Measurements from ENCODE around the gene TBC1D3K.
"Not testable (repeated sequence)": the region's sequence is repeated elsewhere in the genome, so short reads cannot be mapped to it uniquely, and the experiment has no call there.

Gene TBC1D3K

GRCh38 chr17:37924115-37924514 lies at the start of gene TBC1D3K:
Gene TBC1D3K, plus strand, starts transcription at chr17:37924415. Its CDS starts 1,585 bp downstream, at chr17:37926000.
- DNase-seq (ENCODE audit: low read depth in 2 of 2); H3K4me3 ChIP-seq (replicated peaks in 1 of 2; ENCODE audit: low read depth in 2 of 2, low read length in 2 of 2): not testable (repeated sequence)

GRCh38 chr17:37884516-37884915 lies 39.7 kb upstream of the TBC1D3K start:
- no peak overlapping the region for H3K4me3 ChIP-seq (replicated peaks in 1 of 2; ENCODE audit: low read depth in 2 of 2, low read length in 2 of 2)
- TF ChIP-seq, protein P1, sequence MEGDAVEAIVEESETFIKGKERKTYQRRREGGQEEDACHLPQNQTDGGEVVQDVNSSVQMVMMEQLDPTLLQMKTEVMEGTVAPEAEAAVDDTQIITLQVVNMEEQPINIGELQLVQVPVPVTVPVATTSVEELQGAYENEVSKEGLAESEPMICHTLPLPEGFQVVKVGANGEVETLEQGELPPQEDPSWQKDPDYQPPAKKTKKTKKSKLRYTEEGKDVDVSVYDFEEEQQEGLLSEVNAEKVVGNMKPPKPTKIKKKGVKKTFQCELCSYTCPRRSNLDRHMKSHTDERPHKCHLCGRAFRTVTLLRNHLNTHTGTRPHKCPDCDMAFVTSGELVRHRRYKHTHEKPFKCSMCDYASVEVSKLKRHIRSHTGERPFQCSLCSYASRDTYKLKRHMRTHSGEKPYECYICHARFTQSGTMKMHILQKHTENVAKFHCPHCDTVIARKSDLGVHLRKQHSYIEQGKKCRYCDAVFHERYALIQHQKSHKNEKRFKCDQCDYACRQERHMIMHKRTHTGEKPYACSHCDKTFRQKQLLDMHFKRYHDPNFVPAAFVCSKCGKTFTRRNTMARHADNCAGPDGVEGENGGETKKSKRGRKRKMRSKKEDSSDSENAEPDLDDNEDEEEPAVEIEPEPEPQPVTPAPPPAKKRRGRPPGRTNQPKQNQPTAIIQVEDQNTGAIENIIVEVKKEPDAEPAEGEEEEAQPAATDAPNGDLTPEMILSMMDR (IDR thresholded peaks at IDR 0.05; ENCODE audit: low read depth, low read length) = no peak
- no peak for DNase-seq (ENCODE audit: low read depth in 2 of 2)

DNA sequence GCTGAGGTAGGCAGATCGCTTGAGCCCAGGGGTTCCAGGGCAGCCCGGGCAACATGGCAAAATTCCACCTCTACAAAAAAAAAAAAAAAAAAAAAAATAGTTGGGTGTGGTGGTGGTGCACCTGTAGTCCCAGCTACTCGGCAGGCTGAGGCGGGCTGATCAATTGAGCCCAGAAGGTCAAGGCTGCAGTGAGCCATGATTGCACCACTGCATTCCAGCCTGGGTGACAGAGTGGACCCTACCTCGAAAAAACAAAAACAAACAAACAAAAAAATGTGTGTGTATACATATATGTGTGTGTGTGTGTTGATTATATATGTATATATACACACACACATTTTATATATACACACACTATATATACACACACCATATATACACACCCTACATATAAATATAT lies 39.1 kb upstream of the TBC1D3K start:
- H3K4me3 ChIP-seq (replicated peaks in 1 of 2; ENCODE audit: low read depth in 2 of 2, low read length in 2 of 2) = no peak overlapping the region
- TF ChIP-seq, protein P1 (IDR thresholded peaks at IDR 0.05; ENCODE audit: low read depth, low read length) = no peak
- DNase-seq (ENCODE audit: low read depth in 2 of 2) = no peak

GRCh38 chr17:37888881-37889280 lies 35.3 kb upstream of the TBC1D3K start:
- no peak for DNase-seq (ENCODE audit: low read depth in 2 of 2)
- TF ChIP-seq, protein P1 (IDR thresholded peaks at IDR 0.05; ENCODE audit: low read depth, low read length) = no peak
- no peak overlapping the region for H3K4me3 ChIP-seq (replicated peaks in 1 of 2; ENCODE audit: low read depth in 2 of 2, low read length in 2 of 2)

DNA sequence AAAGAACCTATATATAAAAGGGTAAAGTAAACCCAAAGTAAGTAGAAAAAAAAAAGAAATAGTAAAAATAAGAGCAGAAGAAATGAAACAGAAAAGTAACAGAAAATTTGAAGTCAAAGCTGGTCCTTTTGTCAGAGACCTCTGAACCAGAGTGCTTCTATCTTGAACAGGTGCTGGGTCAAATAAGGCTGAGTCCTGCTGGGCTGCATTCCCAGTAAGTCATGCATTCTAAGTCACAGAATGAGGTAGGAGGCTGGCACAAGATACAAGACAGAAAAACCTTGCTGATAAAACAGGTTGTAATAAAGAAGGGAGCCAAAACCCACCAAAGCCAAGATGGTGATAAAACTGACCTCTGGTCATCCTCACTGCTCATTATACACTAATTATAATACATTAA lies 27.3 kb upstream of the TBC1D3K start:
- not testable (repeated sequence) for H3K4me3 ChIP-seq (replicated peaks in 1 of 2; ENCODE audit: low read depth in 2 of 2, low read length in 2 of 2)

More for the DNA sequence above, 27.3 kb upstream of the TBC1D3K start:
- not testable (repeated sequence) for DNase-seq (ENCODE audit: low read depth in 2 of 2)

Data from cardiac fibroblast (primary cell).